HPDE6-E6E7 (cell line): ENCODE data around the gene FSTL4.
A peak's percentile ranks its signal among the peaks of the same experiment; 100 is the strongest.

ENCODE experiments used
- DNase-seq: peaks from one replicate; pipeline ENCODE4 v3.0.0; 2011; ENCODE audit warnings: missing footprints; ENCODE audit errors: extremely low spot score

The FSTL4 gene

GRCh38 chr5:133387091-133387490 lies 225.2 kb downstream of the FSTL4 start:
- DNase-seq: no peak

- DNase-seq: no peak
Measured at GRCh38 chr5:133386662-133387061, 225.7 kb downstream of the FSTL4 start.

GRCh38 chr5:133385346-133385745 lies 227.0 kb downstream of the FSTL4 start:
- DNase-seq: no peak

DNA sequence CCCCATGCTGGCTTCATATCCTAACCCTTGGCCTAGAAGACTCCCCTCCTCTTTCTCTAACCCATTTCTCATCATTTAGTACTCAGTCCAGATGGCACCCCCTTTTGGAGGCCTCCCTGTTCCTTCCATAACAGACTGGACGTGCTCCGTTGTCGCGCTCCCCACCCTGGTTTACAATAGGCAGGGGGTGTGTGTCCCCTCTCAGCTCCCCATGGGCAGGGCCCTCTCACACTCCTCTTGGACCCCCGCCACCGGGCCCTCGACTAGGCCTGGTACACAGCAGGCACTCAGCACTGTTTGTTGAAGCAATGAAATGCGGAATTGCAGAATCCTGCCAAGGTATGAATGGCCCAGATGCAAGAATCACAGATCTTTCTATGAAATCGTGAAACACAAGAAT lies 227.4 kb downstream of the FSTL4 start:
- no peak for DNase-seq

- no peak for DNase-seq
Measured at GRCh38 chr5:133384120-133384855, 228.1 kb downstream of the FSTL4 start.

DNA sequence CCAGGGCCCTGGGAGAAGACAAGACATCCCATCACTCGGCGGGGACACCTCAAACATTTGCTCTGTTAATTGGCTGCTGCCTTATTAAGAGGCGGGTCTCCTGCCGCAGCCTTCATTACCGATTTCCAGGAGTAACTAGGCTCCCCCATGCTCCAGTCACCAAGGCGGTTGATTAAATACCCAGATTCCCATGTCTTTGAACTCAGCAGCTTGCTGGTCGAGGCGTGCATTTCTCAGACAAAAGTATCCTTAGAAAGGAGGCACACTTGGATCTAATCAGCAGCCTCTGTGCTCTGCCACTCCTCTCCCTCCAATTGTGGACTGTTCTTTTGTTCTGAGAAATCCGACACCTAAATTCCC lies 228.8 kb downstream of the FSTL4 start:
- no peak for DNase-seq

DNA sequence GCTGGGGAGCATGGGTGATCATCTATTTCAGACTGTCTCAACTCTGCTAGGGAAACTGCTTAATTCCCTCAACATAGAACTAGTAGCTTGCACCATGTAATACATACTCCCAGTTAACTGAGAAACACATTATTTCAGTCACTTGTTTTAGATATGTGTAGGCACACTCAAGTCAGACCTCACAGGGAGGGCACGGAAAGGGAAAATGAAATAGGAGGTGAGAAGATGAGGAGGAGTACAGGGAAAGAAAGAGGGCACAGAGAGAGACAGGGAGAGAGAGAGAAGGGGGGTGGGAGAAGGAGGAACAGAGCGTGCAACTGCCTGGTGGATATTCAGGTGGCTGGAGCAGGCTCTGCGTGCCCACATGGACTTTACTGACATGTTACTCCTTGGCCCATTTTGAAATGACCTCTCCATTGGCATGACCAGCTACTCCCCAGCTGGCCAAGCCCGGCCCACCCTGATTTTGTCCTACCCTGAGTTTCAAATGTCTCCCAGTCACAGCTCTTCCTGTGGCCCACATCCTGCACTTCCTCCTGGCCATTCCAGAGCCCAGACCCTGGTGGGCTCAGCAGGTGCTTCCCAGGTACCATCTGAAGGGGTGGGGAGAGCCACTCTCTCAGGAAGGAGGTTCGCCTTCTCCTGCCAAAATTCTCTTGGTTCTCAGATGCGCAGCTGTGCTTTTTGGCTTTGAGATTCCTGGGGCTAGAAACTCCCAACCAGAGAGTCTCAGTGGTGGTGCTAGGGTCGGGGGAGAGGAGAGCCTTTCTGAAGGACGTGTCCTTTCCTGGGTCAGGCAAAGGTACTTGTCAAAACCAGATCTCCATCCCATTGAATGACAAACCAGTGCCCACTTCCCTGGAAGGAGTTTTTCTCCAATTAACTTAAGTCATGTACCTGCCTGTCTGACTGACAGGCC lies 229.4 kb downstream of the FSTL4 start:
- DNase-seq: no peak

DNA sequence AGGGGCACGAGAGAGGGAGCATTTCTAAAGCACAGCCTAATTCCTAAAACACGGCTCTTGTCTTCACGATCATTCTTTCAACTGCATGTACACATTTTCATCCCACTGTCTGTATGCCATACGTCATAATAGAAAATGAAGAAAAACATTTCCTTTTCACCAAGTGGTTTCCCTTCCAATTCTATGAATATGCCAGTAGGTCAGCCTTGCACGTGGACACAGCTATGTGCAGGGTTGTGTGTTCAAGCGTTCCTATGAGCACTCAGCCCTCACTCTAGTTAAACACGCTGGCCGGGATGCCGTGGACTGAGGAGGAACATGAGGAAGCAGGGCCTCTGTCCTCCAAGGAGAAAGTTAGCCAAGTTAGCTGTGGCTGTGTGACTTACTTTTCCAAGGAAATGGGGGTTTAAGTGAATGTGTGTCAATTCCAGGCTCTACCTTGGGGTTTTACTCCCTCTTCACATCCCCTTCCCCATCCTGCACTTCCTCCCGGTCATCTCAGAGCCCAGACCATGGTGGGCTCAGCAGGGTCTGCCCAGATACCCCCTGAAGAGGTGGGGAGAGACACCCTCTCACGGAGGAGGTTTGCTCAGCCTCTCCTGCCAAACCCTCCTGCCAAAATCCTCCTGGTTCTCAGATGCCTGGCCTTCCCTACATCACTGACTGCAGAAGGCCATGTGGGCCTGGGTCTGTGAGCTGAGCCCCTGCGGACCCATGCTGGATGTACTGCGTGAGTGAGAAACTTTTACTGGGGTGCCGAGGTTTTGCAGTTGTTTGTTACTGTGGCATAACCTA lies 230.6 kb downstream of the FSTL4 start:
- no peak for DNase-seq

GRCh38 chr5:133381041-133381440 lies 231.3 kb downstream of the FSTL4 start:
- no peak for DNase-seq

DNA sequence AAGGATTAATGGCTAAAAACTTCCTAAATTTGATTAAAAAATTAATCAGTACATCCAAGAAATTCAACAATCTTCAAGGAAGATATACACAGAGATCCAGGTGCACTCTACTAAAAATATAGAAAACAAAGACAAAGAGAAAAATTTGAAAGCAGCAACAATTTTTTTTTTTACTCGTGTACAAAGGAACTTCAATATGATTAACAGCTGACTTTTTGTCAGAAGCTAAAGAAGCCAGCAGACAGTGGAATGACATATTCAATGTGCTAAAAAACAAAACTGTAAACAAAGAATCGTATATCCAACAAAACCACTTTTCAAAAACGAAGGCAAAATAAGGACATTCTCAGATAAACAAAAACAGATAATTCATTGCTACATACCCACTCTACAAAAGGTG lies 234.6 kb downstream of the FSTL4 start:
- DNase-seq: no peak

- DNase-seq: no peak
Measured at GRCh38 chr5:133376986-133377385, 235.4 kb downstream of the FSTL4 start.

GRCh38 chr5:133373121-133373870 lies 239.0 kb downstream of the FSTL4 start:
- peak; percentile 89 for DNase-seq

DNA sequence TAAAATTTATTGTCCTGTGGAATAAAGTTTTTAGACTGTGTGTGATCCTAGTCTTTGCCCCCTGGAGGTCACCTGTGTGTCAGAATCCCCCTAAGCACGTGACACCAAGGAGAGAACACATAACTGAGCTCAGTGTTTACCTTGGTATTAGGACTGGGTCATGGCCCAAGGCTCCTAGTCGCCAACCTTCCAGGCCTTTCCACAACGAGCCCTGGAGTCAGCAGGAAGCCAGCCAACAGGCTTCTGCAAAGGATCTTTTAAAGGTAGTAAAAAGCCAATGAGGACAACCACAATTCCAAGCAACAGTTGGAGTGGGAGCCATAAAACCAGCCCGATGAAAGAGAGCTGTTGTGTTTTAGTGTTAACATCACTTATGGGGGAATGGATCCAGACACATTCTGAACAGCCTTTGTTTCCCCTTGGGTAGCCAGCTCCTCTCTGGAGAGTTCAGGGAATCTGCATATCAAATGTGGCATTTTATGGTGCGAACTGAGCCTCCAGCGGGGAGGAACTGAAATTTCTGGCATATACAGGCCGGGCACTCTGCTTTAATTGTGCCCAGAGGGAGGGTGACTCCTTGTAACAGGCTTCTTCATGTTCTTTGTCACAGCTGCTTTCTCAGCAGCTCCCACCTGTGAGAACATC lies 239.9 kb downstream of the FSTL4 start:
- no peak for DNase-seq

DNA sequence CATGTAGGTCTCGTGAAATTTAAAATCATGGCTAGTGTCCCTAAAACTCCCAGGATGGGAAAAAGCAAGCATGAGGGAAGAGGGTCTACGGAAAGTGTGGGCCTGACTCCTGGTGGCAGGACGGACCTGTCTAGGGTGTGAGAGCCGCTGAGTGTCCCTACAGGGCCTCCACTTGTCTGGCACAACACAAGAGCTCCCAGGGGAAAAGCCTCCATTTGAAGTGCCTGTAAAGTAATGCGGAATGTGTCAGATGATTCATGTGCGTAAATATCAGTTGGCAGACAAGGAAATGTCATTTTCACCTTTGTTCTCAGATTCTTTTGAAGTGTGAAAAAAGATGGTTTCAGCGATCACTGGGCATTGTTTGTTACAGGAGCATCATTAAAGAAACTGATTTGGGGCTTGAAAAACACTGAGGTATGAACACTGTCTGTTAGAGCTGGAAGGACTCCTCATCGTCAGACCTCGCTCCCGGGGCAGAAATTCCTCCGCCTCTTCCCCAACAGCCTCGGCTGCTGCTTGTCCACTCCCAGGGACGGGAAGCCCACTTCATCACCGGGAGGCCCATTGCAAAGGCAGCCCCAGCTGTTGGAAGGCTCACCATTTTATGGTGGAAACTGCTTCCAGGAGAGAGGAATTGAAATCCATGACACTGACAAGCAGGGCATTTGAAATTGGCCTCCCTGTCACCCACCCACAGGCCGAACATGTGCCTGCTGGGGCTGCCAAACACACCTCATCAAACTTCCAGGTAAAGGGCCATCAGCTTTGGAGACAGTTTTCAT lies 240.8 kb downstream of the FSTL4 start:
- DNase-seq: no peak

- no peak for DNase-seq
Measured at GRCh38 chr5:133370904-133371303, 241.4 kb downstream of the FSTL4 start.

DNA sequence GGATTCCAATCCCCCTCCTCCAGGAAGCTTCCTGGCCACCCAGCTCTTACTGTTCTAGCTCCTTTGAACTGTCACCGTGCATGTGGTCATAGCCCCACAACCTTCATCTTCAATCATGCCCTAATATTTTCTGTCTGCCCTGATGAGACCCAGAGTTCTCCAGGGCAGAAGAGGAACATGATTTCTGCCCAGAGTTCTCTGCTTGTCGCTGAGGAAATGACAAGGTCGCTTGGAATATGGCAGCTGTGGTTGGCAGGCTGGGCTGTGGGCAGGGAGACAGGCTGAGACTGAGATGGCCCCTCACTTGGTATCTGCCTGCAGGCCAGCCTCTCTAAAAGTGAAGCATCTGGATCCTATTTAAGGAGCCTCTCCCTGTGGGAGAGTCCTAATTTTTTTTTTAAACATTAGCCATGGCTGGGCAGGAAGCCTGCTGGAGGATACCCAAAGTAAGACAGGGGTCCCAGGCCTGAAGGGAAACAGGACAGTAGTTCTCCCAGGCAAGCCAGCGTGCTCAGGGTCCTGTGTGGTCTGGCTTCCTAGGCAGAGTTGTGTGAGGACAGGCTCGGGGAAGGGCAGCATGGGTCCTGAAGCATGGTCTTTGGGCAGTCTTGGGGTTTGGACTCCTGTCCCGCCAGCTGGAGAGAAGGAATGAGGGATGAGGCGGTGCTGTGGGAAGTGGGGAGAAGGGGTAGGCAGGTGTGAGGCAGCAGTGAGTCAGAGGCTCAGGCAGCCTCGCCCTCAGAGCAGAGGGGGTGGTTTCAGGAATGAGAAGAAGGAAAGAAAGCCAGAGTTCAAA lies 242.1 kb downstream of the FSTL4 start:
- peak; percentile 81 for DNase-seq

DNA sequence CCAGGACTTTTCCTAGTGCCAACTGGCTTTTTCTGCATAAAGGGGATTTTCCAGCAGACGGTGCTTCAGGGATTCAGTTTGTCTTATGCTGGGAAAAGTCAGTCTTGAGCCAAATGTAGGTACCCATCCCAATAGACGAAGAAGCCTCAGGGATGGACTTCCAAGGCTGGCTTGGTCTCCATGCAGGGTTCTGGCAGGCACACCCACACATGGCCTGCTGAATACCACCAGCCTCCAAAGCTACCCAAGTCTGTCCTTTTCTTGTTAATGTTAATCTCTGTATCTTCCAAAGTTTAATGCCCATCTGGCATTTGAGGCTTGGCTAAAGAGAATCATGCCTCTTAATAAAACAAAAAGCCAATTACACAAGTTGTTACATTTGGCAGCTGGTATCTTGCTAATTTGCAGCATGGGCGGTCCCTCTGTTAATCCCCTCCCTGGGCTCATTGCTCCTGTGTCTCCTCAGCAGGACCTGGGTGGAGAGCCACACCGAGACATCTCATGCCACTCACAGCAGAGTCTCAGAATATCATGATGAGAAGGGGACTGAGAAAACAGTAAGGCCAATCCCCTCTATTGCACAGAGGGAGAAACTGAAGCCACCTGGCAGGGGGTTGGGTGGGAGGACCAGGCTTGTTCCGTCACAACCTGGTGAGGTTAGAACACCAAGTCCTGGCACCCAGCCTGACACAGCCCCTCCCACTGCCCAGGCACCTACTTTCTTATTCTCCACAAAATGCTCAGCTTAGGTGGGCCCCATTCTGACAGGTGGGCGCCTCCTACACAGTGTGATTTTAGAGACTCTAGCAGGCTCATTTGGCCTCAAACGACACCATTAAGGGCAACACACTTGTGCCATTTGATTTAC lies 243.2 kb downstream of the FSTL4 start:
- no peak for DNase-seq

DNA sequence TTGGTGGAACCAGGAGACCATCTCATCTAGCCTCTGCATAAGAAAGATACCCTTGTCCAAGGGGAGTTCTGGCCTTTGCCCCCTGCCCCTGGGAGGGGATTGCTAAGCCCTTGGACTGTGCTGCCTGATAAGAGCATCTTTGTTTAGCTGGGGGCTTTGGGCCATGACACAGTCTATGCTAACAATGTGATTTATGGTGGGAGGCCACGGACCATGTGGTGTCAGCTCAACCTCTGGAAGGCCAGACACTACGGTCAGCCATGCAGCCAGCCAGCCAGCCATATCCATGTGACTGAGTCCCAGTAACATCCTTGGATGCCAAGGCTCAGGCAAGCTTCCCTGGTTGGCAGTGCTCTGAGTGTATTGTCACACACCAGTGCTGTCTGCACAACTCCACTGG lies 244.4 kb downstream of the FSTL4 start:
- no peak for DNase-seq
